ENCODE results near the gene CDC6.

Gene CDC6

GRCh38 chr17:40287494-40288369 lies at the start of gene CDC6:
TSS of gene CDC6 (plus strand) at chr17:40287879. CDS start at chr17:40289421, 1,542 bp downstream.
- peak; percentile 96 for DNase-seq (ENCODE audit: low spot score)

GRCh38 chr17:40241252-40241834 lies 46.3 kb upstream of the CDC6 start:
- DNase-seq (ENCODE audit: low spot score): no peak

GRCh38 chr17:40242774-40243173 lies 44.9 kb upstream of the CDC6 start:
- DNase-seq (ENCODE audit: low spot score): no peak

GRCh38 chr17:40243761-40244160 lies 43.9 kb upstream of the CDC6 start:
- DNase-seq (ENCODE audit: low spot score): no peak

GRCh38 chr17:40244255-40244654 lies 43.4 kb upstream of the CDC6 start:
- DNase-seq (ENCODE audit: low spot score): no peak

- no peak for DNase-seq (ENCODE audit: low spot score)
Measured at GRCh38 chr17:40247926-40248495, 39.7 kb upstream of the CDC6 start.

- no peak for DNase-seq (ENCODE audit: low spot score)
Measured at GRCh38 chr17:40248507-40248906, 39.2 kb upstream of the CDC6 start.

GRCh38 chr17:40251576-40251975 lies 36.1 kb upstream of the CDC6 start:
- DNase-seq (ENCODE audit: low spot score): no peak

GRCh38 chr17:40253565-40253964 lies 34.1 kb upstream of the CDC6 start:
- DNase-seq (ENCODE audit: low spot score): no peak

GRCh38 chr17:40259505-40259904 lies 28.2 kb upstream of the CDC6 start:
- DNase-seq (ENCODE audit: low spot score): no peak

- no peak for DNase-seq (ENCODE audit: low spot score)
Measured at GRCh38 chr17:40260528-40260927, 27.2 kb upstream of the CDC6 start.

GRCh38 chr17:40264458-40265185 lies 23.1 kb upstream of the CDC6 start:
- no peak for DNase-seq (ENCODE audit: low spot score)

- no peak for DNase-seq (ENCODE audit: low spot score)
Measured at GRCh38 chr17:40265337-40265736, 22.3 kb upstream of the CDC6 start.

GRCh38 chr17:40266882-40267281 lies 20.8 kb upstream of the CDC6 start:
- no peak for DNase-seq (ENCODE audit: low spot score)

- no peak for DNase-seq (ENCODE audit: low spot score)
Measured at GRCh38 chr17:40268141-40268712, 19.5 kb upstream of the CDC6 start.

- no peak for DNase-seq (ENCODE audit: low spot score)
Measured at GRCh38 chr17:40278414-40278813, 9.3 kb upstream of the CDC6 start.

GRCh38 chr17:40279402-40279801 lies 8.3 kb upstream of the CDC6 start:
- no peak for DNase-seq (ENCODE audit: low spot score)

GRCh38 chr17:40281663-40282062 lies 6.0 kb upstream of the CDC6 start:
- DNase-seq (ENCODE audit: low spot score): no peak

GRCh38 chr17:40283662-40284061 lies 4.0 kb upstream of the CDC6 start:
- DNase-seq (ENCODE audit: low spot score): no peak

GRCh38 chr17:40284085-40284713 lies 3.5 kb upstream of the CDC6 start:
- DNase-seq (ENCODE audit: low spot score): no peak

- no peak for DNase-seq (ENCODE audit: low spot score)
Measured at GRCh38 chr17:40286473-40286872, 1.2 kb upstream of the CDC6 start.

- DNase-seq (ENCODE audit: low spot score): no peak
Measured at GRCh38 chr17:40287159-40287493, 553 bp upstream of the CDC6 start.

Data from hematopoietic multipotent progenitor cell treated with erythropoietin and hydrocortisone succinate and interleukin-3 and kit ligand, for 17 days (in vitro differentiated cells).